Peyer's patch (tissue), 4 donors: ENCODE data around the gene VMAC. TPM values are rescaled to one million over a fixed set of nuclear protein-coding genes. Genes with fewer than 3 reads are reported as not detected.

Source experiments
- DNase-seq, 3 donors: peaks; one replicate each; pipeline ENCODE4 v3.0.0-alpha.2; 2017 to 2019
- H3K27ac ChIP-seq, 4 donors: fragments of 200-600 bp; sonication (generic); one replicate each; pipeline ENCODE4 v1.5.1; 2016 to 2019
- H3K27me3 ChIP-seq, 2 donors: fragments of 200-600 bp; sonication (generic); one replicate each; pipeline ENCODE4 v1.5.1; 2019
- H3K36me3 ChIP-seq, 3 donors: fragments of 200-600 bp; sonication (generic); one replicate each; pipeline ENCODE4 v1.5.1; 2016 to 2019
- H3K4me1 ChIP-seq, 4 donors: fragments of 200-600 bp; sonication (generic); one replicate each; pipeline ENCODE4 v1.5.1; 2016 to 2019
- H3K4me3 ChIP-seq, 4 donors: fragments of 200-600 bp; sonication (generic); 1 replicate in 3 of 4; 2 replicates in 1 of 4; pipeline ENCODE4 v1.5.1; 2016 to 2019; ENCODE audit warnings: mild to moderate bottlenecking in 1 of 4
- H3K9me3 ChIP-seq, 4 donors: fragments of 200-600 bp; sonication (generic); one replicate each; pipeline ENCODE4 v1.5.1; 2016 to 2019; ENCODE audit warnings: mild to moderate bottlenecking in 1 of 4
- CTCF ChIP-seq, 6 experiments: fragments of 450-650 bp in 4 of 6; fragments of 200-600 bp in 2 of 6; sonication (generic) in 1 of 6; IDR thresholded peaks; one replicate each; pipeline ENCODE4 v1.5.1; 2017 to 2019; ENCODE audit warnings: antibody characterized with exemption in 6 of 6, mild to moderate bottlenecking in 3 of 6, moderate library complexity in 1 of 6
- POLR2A ChIP-seq, 2 donors: fragments of 450-650 bp; IDR thresholded peaks; one replicate each; pipeline ENCODE4 v1.5.1; 2017; ENCODE audit warnings: antibody characterized with exemption in 2 of 2, mild to moderate bottlenecking in 2 of 2, moderate library complexity in 2 of 2
- total RNA-seq, 4 donors: library from RNA; depleted of rRNA; stranded (reverse); fragments of >200 nt; gene quantifications; one replicate each; pipeline ENCODE4 v1.1.0, GENCODE V29; 2016

Gene VMAC
- total RNA-seq, 4 donors from 2014 or later, result 9.6 to 24.8 (median 18.4) TPM

GRCh38 chr19:5921516-5922160, 17.0 kb downstream of the VMAC start:
- TF ChIP-seq POLR2A (IDR thresholded peaks at IDR 0.05), result no peak
- no peak for TF ChIP-seq CTCF (IDR thresholded peaks at IDR 0.05)
- DNase-seq, result no peak
- Histone ChIP-seq H3K4me3 (no peak overlapping the region), H3K36me3 (peaks cover 0 to 89% (median 0%) of the 10 kb centered on the region in 3 donors), H3K4me1 (peaks cover 0 to 14% (median 5%) of the 10 kb centered on the region in 4 donors), H3K27ac (no peak overlapping the region), H3K9me3 (no peaks in the 10 kb centered on the region), H3K27me3 (no peaks in the 10 kb centered on the region)

- Histone ChIP-seq H3K4me3 (no peak overlapping the region), H3K27ac (no peak overlapping the region), H3K27me3 (no peaks in the 10 kb centered on the region), H3K36me3 (peaks cover 0 to 89% (median 0%) of the 10 kb centered on the region in 3 donors), H3K9me3 (no peaks in the 10 kb centered on the region), H3K4me1 (peaks cover 0 to 14% (median 5%) of the 10 kb centered on the region in 4 donors)
- TF ChIP-seq CTCF (IDR thresholded peaks at IDR 0.05) (no peak), POLR2A (IDR thresholded peaks at IDR 0.05) (no peak)
- no peak for DNase-seq
Observed at GRCh38 chr19:5922161-5922545, 17.5 kb downstream of the VMAC start.

- DNase-seq, result no peak
- no peak overlapping the region for H3K27ac ChIP-seq
- H3K4me1 ChIP-seq, result peaks cover 0 to 17% (median 5%) of the 10 kb centered on the region in 4 donors
- H3K27me3 ChIP-seq, result no peaks in the 10 kb centered on the region
- no peak overlapping the region for H3K4me3 ChIP-seq
- H3K9me3 ChIP-seq, result no peaks in the 10 kb centered on the region
- TF ChIP-seq POLR2A (IDR thresholded peaks at IDR 0.05), result no peak
- no peak for TF ChIP-seq CTCF (IDR thresholded peaks at IDR 0.05)
- peaks cover 0 to 89% (median 0%) of the 10 kb centered on the region in 3 donors for H3K36me3 ChIP-seq
Observed at GRCh38 chr19:5923356-5923755, 18.7 kb downstream of the VMAC start.

- peak overlapping the region; percentile 11 to 74 (median 32) for H3K27ac ChIP-seq
- TF ChIP-seq POLR2A (IDR thresholded peaks at IDR 0.05) (no peak), CTCF (IDR thresholded peaks at IDR 0.05) (no peak)
- peaks cover 0 to 17% (median 5%) of the 10 kb centered on the region in 4 donors for H3K4me1 ChIP-seq
- peaks cover 0 to 89% (median 0%) of the 10 kb centered on the region in 3 donors for H3K36me3 ChIP-seq
- no peaks in the 10 kb centered on the region for H3K27me3 ChIP-seq
- H3K9me3 ChIP-seq, result no peaks in the 10 kb centered on the region
- H3K4me3 ChIP-seq, result no peak overlapping the region
- DNase-seq, result no peak
Observed at GRCh38 chr19:5925830-5926427, 21.3 kb downstream of the VMAC start.

GRCh38 chr19:5926641-5927440, 22.2 kb downstream of the VMAC start:
- Histone ChIP-seq H3K27me3 (no peaks in the 10 kb centered on the region), H3K27ac (peak overlapping the region; percentile 32 to 74 (median 53)), H3K4me3 (no peak overlapping the region), H3K4me1 (peaks cover 0 to 13% (median 5%) of the 10 kb centered on the region in 4 donors), H3K36me3 (peaks cover 0 to 89% (median 0%) of the 10 kb centered on the region in 3 donors), H3K9me3 (no peaks in the 10 kb centered on the region)
- TF ChIP-seq POLR2A (IDR thresholded peaks at IDR 0.05), result no peak
- TF ChIP-seq CTCF (IDR thresholded peaks at IDR 0.05), result no peak
- no peak for DNase-seq
